HepG2 (cell line): ENCODE results near the gene CSNK2A1. TPM values are rescaled to one million over a fixed set of nuclear protein-coding genes. Genes with fewer than 3 reads are reported as not detected.

Source experiments
- FIP1L1 ChIP-seq: fragments of 200-400 bp; formaldehyde crosslinking; IDR thresholded peaks from 2 replicates; pipeline ENCODE4 v1.6.1; 2018; ENCODE audit warnings: low read depth, mild to moderate bottlenecking, low read length, moderate library complexity, borderline replicate concordance; ENCODE audit not compliant: insufficient read depth
- GTF3A ChIP-seq: sonication (generic); formaldehyde crosslinking; conservative IDR thresholded peaks from 2 replicates; pipeline ENCODE4 v1.4.0; 2020; ENCODE audit warnings: mild to moderate bottlenecking, missing genetic modification reagents
- HHEX ChIP-seq: IDR thresholded peaks from 2 replicates; pipeline ENCODE4 v1.6.1; 2016; ENCODE audit warnings: control low read depth
- HOXA5 ChIP-seq: sonication (generic); formaldehyde crosslinking; IDR thresholded peaks from 2 replicates; pipeline ENCODE4 v1.4.0; 2020; ENCODE audit warnings: missing genetic modification reagents
- MEIS2 ChIP-seq: sonication (generic); formaldehyde crosslinking; IDR thresholded peaks from 2 replicates; pipeline ENCODE4 v1.9.0; 2021; ENCODE audit warnings: mild to moderate bottlenecking, missing genetic modification reagents
- NONO ChIP-seq, 2 experiments: fragments of 450-650 bp in 1 of 2; sonication (generic) in 1 of 2; formaldehyde crosslinking in 1 of 2; IDR thresholded peaks in 1 of 2; conservative IDR thresholded peaks in 1 of 2; 2 replicates each; pipeline versions ENCODE4 v1.6.1 to v1.8.0; 2017 to 2022; ENCODE audit warnings: mild to moderate bottlenecking in 1 of 2, missing genetic modification reagents in 1 of 2, moderate library complexity in 1 of 2
- PAF1 ChIP-seq: IDR thresholded peaks from 2 replicates; pipeline ENCODE4 v1.6.1; 2016; ENCODE audit warnings: missing genetic modification reagents, missing compliant biosample characterization
- SALL2 ChIP-seq: sonication (generic); formaldehyde crosslinking; IDR thresholded peaks from 2 replicates; pipeline ENCODE4 v1.8.1; 2023; ENCODE audit warnings: mild to moderate bottlenecking, missing genetic modification reagents, inconsistent platforms
- SSRP1 ChIP-seq: IDR thresholded peaks from 2 replicates; pipeline ENCODE4 v1.6.1; 2016; ENCODE audit warnings: control low read depth
- SUZ12 ChIP-seq: fragments of 150-350 bp; IDR thresholded peaks from 2 replicates; pipeline ENCODE4 v1.6.1; 2014; ENCODE audit warnings: low read depth, low read length
- polyA plus RNA-seq, 8 experiments: library from polyadenylated mRNA; depleted of rRNA in 3 of 8; stranded (reverse) in 7 of 8; unstranded in 1 of 8; fragments of >200 nt; fragmentation: Illumina TruSeq in 4 of 8; extraction: Trizol in 4 of 8; gene quantifications; 2 replicates each; pipeline versions ENCODE4 v1.2.1 to v1.2.3, GENCODE V29; 2011 to 2016; ENCODE audit warnings: low read depth in 4 of 8, missing spikeins in 1 of 8, mixed read lengths in 1 of 8; ENCODE audit not compliant: insufficient read depth in 1 of 8
- total RNA-seq, 5 experiments: library from RNA; depleted of rRNA; stranded (reverse); fragments of >200 nt; fragmentation: Illumina TruSeq; extraction: Trizol; gene quantifications; 2 replicates each; pipeline ENCODE4 v1.2.3, GENCODE V29; 2016; ENCODE audit warnings: low read depth in 1 of 5
- TF ChIP-seq, protein P1 (sequence below): sonication (generic); formaldehyde crosslinking; IDR thresholded peaks from 2 replicates; pipeline ENCODE4 v1.4.0; 2020; ENCODE audit warnings: mild to moderate bottlenecking, missing genetic modification reagents
- TF ChIP-seq, protein P2 (sequence below): sonication (generic); formaldehyde crosslinking; IDR thresholded peaks from 2 replicates; pipeline ENCODE4 v1.4.0; 2020; ENCODE audit warnings: missing genetic modification reagents

CSNK2A1 gene
- total and polyA plus RNA-seq, 2 of the 13 experiments (the other 11 are each of a cell fraction or from before 2014, with no cell fraction given) = 153 to 231 TPM

DNA sequence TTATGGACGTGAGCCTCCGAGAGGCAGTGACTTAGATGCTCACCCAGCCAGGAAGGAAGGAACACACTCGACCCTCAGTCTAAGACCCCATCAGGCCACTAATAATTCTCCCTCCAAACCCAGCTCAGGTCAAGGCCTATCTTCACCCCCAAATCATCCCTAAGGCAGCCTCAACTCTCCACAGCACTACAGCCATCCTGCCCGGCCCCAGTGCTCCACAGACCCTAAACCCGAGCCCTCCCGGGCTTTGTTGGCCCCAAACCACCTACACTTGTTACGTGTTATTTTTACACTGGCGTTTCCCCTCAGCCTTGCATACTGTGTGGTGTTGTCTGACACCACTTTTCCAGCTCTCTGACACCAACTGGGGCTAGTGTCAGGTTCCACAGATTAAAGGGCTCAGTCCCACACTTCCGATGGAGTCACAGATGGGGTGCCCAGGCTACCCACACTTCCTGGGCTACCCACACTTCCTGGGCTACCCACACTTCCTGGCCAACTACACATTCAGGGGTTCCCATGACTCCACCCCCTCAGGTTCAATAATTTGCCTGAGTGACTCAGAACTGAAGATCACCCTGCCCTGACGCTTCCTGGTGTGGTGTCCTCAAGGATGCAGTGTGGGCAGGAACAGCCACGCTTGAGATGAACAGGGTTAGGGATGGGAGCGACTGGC, 110.2 kb downstream of the CSNK2A1 start (continued):
- TF ChIP-seq, protein P1, sequence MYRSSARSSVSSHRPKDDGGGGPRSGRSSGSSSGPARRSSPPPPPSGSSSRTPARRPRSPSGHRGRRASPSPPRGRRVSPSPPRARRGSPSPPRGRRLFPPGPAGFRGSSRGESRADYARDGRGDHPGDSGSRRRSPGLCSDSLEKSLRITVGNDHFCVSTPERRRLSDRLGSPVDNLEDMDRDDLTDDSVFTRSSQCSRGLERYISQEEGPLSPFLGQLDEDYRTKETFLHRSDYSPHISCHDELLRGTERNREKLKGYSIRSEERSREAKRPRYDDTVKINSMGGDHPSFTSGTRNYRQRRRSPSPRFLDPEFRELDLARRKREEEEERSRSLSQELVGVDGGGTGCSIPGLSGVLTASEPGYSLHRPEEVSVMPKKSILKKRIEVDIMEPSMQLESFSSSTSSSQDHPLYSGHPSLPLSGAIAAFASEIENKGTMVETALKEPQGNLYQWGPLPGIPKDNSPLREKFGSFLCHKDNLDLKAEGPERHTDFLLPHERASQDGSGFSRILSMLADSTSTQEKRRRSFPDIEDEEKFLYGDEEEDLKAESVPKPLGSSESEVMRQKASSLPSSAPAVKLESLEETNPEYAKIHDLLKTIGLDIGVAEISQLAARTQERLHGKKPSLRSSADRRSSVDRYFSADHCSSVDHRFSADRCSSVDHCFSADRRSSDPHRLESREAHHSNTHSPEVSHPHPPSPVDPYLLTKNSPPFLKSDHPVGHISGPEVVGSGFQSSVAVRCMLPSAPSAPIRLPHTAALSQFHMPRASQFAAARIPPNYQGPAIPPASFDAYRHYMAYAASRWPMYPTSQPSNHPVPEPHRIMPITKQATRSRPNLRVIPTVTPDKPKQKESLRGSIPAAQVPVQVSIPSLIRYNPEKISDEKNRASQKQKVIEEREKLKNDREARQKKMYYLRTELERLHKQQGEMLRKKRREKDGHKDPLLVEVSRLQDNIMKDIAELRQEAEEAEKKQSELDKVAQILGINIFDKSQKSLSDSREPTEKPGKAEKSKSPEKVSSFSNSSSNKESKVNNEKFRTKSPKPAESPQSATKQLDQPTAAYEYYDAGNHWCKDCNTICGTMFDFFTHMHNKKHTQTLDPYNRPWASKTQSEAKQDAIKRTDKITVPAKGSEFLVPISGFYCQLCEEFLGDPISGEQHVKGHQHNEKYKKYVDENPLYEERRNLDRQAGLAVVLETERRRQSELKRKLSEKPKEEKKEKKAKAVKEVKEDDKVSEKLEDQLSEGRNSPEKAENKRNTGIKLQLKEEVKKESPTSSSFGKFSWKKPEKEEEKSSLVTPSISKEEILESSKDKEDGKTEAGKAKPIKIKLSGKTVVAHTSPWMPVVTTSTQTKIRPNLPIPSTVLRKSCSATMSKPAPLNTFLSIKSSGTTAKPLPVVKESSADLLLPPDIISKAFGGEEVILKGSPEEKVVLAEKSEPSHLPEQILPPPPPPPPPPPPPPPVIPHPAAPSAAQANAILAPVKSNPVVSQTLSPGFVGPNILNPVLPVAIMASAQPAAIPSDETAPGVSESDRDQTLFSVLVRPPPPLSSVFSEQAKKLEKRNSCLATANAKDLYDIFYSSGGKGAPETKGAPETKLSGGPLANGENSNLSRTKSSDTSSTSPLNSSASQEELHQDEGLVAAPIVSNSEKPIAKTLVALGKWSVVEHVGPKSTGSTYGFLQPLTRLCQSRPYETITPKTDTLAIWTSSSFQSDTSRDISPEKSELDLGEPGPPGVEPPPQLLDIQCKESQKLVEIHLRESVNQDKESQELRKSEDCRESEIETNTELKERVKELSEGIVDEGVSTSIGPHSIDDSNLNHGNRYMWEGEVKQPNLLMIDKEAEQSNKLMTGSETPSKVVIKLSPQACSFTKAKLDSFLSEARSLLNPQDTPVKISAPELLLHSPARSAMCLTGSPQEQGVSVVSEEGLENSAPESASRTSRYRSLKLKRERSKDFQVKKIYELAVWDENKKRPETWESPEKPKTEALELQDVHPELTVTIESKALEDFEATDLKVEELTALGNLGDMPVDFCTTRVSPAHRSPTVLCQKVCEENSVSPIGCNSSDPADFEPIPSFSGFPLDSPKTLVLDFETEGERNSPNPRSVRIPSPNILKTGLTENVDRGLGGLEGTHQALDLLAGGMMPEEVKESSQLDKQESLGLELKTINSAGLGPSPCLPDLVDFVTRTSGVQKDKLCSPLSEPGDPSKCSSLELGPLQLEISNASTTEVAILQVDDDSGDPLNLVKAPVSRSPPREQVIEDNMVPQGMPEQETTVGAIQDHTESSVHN (CRISPR knock-in tag) = peak; percentile 50; the same call in 1 of the 2 replicates
- TF ChIP-seq HHEX = 0 out of 2 replicates have a peak, but pooled peaks have one; percentile 45
- TF ChIP-seq SSRP1 (CRISPR knock-in tag) = peak; percentile 48; the same call in 1 of the 2 replicates
- 0 out of 2 replicates have a peak, but pooled peaks have one; percentile 6 for TF ChIP-seq MEIS2 (CRISPR knock-in tag)
- peak; percentile 69; the same call in 1 of the 2 replicates for TF ChIP-seq HOXA5 (CRISPR knock-in tag)
- TF ChIP-seq GTF3A (CRISPR knock-in tag) = no peak
- TF ChIP-seq PAF1 (CRISPR knock-in tag) = peak; percentile 71
- TF ChIP-seq NONO (IDR thresholded peaks at IDR 0.05) = no peak
- TF ChIP-seq NONO (CRISPR knock-in tag; conservative IDR thresholded peaks at IDR 0.05) = peak; percentile 40
- TF ChIP-seq SALL2 = 0 out of 2 replicates have a peak, but pooled peaks have one; percentile 35
- TF ChIP-seq FIP1L1 = 0 out of 2 replicates have a peak, but pooled peaks have one; percentile 0
- TF ChIP-seq, protein P2, sequence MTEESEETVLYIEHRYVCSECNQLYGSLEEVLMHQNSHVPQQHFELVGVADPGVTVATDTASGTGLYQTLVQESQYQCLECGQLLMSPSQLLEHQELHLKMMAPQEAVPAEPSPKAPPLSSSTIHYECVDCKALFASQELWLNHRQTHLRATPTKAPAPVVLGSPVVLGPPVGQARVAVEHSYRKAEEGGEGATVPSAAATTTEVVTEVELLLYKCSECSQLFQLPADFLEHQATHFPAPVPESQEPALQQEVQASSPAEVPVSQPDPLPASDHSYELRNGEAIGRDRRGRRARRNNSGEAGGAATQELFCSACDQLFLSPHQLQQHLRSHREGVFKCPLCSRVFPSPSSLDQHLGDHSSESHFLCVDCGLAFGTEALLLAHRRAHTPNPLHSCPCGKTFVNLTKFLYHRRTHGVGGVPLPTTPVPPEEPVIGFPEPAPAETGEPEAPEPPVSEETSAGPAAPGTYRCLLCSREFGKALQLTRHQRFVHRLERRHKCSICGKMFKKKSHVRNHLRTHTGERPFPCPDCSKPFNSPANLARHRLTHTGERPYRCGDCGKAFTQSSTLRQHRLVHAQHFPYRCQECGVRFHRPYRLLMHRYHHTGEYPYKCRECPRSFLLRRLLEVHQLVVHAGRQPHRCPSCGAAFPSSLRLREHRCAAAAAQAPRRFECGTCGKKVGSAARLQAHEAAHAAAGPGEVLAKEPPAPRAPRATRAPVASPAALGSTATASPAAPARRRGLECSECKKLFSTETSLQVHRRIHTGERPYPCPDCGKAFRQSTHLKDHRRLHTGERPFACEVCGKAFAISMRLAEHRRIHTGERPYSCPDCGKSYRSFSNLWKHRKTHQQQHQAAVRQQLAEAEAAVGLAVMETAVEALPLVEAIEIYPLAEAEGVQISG (CRISPR knock-in tag) = 0 out of 2 replicates have a peak, but pooled peaks have one; percentile 14
- TF ChIP-seq SUZ12 = no peak
